Tibial artery (tissue), 4 donors: ENCODE measurements around the gene MSANTD2.
A peak's percentile ranks its signal among the peaks of the same experiment; 100 is the strongest.

Source experiments
- DNase-seq, 2 donors: peaks; one replicate each; pipeline ENCODE4 v3.0.0-alpha.2; 2019
- H3K27ac ChIP-seq, 2 donors: fragments of 200-600 bp; sonication (generic) in 1 of 2; 1 replicate in 1 of 2; 2 replicates in 1 of 2; pipeline ENCODE4 v1.5.1; 2018 to 2019; ENCODE audit warnings: mild to moderate bottlenecking in 1 of 2
- H3K27me3 ChIP-seq, 2 donors: fragments of 200-600 bp; sonication (generic) in 1 of 2; one replicate each; pipeline versions ENCODE4 v1.5.1 to v1.6.0; 2016 to 2019
- H3K36me3 ChIP-seq, 3 donors: fragments of 200-600 bp; sonication (generic) in 2 of 3; one replicate each; pipeline ENCODE4 v1.5.1; 2016 to 2019; ENCODE audit warnings: mild to moderate bottlenecking in 2 of 3
- H3K4me1 ChIP-seq, 4 donors: fragments of 200-600 bp; sonication (generic) in 2 of 4; 1 replicate in 3 of 4; 2 replicates in 1 of 4; pipeline ENCODE4 v1.5.1; 2016 to 2019
- H3K4me3 ChIP-seq, 2 donors: fragments of 200-600 bp; sonication (generic) in 1 of 2; 1 replicate in 1 of 2; 2 replicates in 1 of 2; pipeline ENCODE4 v1.5.1; 2018 to 2019; ENCODE audit warnings: mild to moderate bottlenecking in 2 of 2
- H3K9me3 ChIP-seq, 3 donors: fragments of 200-600 bp; sonication (generic) in 1 of 3; one replicate each; pipeline ENCODE4 v1.5.1; 2016 to 2019
- intact Hi-C: fragments of 100-400 bp; cut with DNase I; formaldehyde crosslinking; loops from one replicate; pipeline ENCODE4 v1.15.0; 2023; ENCODE audit warnings: low total_unique reads
- TF ChIP-seq, protein P1 (sequence below), 2 experiments: fragments of 200-600 bp in 1 of 2; fragments of 450-650 bp in 1 of 2; IDR thresholded peaks; one replicate each; pipeline ENCODE4 v1.5.1; 2017 to 2019; ENCODE audit warnings: antibody characterized with exemption in 2 of 2, mild to moderate bottlenecking in 1 of 2, moderate library complexity in 1 of 2

The MSANTD2 gene

DNA sequence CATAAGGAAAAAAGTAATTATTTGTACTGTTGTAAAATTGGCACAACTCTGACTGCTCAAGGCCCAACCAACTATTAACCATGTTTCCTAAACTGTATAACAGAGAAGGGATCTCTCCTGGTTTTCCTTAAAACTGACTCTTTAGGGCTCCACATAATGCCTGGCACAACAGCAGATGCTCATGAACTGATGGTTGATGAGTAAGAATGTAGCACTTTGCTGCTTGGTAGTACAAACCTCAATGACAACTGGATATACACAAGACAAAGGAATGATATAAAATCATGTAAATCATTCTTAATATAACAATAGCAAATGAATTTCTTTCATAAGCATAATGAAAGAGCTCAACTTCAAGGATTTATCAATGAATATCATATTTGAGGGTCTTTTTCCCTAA is 11.7 kb downstream of the MSANTD2 start:
- Histone ChIP-seq H3K4me1 (peaks cover 0 to 15% (median 6%) of the 10 kb centered on the region in 4 donors), H3K4me3 (no peak overlapping the region), H3K27ac (no peak overlapping the region), H3K36me3 (no peaks in the 10 kb centered on the region), H3K9me3 (no peaks in the 10 kb centered on the region), H3K27me3 (no peaks in the 10 kb centered on the region)
- DNase-seq: no peak
- TF ChIP-seq, protein P1, sequence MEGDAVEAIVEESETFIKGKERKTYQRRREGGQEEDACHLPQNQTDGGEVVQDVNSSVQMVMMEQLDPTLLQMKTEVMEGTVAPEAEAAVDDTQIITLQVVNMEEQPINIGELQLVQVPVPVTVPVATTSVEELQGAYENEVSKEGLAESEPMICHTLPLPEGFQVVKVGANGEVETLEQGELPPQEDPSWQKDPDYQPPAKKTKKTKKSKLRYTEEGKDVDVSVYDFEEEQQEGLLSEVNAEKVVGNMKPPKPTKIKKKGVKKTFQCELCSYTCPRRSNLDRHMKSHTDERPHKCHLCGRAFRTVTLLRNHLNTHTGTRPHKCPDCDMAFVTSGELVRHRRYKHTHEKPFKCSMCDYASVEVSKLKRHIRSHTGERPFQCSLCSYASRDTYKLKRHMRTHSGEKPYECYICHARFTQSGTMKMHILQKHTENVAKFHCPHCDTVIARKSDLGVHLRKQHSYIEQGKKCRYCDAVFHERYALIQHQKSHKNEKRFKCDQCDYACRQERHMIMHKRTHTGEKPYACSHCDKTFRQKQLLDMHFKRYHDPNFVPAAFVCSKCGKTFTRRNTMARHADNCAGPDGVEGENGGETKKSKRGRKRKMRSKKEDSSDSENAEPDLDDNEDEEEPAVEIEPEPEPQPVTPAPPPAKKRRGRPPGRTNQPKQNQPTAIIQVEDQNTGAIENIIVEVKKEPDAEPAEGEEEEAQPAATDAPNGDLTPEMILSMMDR (IDR thresholded peaks at IDR 0.05): no peak
- intact Hi-C loops: no loop called here

DNA sequence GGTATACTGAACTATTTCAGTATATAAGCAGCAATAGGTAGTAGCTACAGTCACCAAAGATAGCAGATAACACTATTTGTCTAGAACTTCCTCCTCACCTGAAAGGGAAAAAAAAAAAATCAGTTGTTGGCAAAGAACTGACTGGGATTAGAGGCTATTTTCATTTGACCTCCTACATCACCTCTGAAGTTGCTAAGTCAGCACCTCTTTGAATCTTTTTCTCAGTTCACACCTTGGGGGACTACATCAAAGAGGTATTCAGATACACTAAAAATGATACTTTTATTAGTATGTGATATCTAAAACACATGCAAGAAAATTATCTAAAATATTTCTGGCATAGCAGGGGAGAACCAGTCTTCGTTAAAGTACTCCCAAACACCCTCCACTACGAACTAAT is 16.2 kb downstream of the MSANTD2 start:
- Histone ChIP-seq H3K27me3 (no peaks in the 10 kb centered on the region), H3K36me3 (no peaks in the 10 kb centered on the region), H3K4me3 (no peak overlapping the region), H3K4me1 (peaks cover 0 to 16% (median 3%) of the 10 kb centered on the region in 4 donors), H3K9me3 (no peaks in the 10 kb centered on the region), H3K27ac (no peak overlapping the region)
- TF ChIP-seq, protein P1 (IDR thresholded peaks at IDR 0.05): no peak
- DNase-seq: no peak
- intact Hi-C loops: no loop called here

DNA sequence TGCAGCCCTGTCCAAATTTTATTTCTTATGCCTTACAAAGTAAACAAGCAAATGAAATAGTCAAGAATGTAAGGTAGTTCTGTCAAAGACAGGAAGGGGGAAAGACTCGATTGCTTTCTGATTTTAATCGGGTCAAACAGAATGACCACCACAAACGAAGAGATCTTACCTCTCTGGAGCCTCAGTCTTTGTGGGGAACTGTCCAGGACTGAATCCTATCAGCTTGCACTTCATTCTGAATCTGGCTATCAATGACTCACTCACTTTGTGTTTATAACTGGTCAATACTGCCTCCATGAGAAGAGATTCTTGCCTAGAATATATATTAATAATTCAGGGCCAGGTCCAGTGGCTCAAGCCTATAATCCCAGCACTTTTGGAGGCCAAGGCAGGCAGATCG is 17.2 kb downstream of the MSANTD2 start:
- H3K9me3 ChIP-seq: no peaks in the 10 kb centered on the region
- TF ChIP-seq, protein P1 (IDR thresholded peaks at IDR 0.05): no peak
- intact Hi-C loops: no loop called here
- DNase-seq: no peak
- H3K4me1 ChIP-seq: peaks cover 0 to 27% (median 6%) of the 10 kb centered on the region in 4 donors
- H3K27me3 ChIP-seq: no peaks in the 10 kb centered on the region
- H3K27ac ChIP-seq: no peak overlapping the region
- H3K36me3 ChIP-seq: no peaks in the 10 kb centered on the region
- H3K4me3 ChIP-seq: no peak overlapping the region

DNA sequence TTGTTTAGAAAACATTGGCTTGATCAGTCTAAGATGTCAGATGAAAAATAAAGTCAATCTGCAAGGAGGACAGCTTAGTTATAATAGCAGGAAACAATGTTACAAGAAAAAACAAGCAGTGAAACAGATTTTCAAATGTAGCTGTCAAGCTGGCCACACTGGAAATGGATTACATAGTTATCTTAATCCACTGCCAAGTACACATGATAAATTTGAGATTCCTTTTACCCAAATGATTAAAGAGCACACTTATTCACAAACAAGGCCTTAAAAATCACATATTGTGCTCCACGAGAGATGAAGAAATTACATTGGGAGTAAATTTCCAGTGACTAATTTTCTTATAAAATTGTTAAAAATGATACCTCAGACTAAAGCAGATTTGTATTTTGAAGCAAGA is 20.6 kb downstream of the MSANTD2 start:
- Histone ChIP-seq H3K4me3 (no peak overlapping the region), H3K9me3 (no peaks in the 10 kb centered on the region), H3K4me1 (peaks cover 0 to 60% (median 12%) of the 10 kb centered on the region in 4 donors), H3K27me3 (no peaks in the 10 kb centered on the region), H3K27ac (peak overlapping the region in 1 of 2 donors; percentile 80), H3K36me3 (no peaks in the 10 kb centered on the region)
- intact Hi-C loops: no loop called here
- DNase-seq: no peak
- TF ChIP-seq, protein P1 (IDR thresholded peaks at IDR 0.05): no peak

DNA sequence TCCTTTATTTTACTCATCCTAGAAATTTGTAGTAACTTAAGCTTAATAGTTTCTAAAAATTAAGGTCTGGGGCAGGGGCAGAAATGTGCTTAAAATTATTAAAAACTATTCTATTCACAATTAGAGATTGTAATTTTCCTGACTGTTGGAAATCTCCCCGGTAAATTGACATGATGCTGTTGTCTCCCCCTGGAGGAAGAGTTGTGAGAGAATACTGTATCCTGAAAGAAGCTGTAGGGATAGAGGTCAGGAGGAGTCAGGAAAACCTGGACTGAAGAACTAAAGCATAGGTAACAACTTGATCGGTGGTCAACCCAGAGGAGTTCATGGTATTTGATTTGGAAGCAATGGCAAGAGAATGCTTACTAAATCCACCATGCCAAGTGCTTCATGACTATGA is 21.9 kb downstream of the MSANTD2 start:
- no peaks in the 10 kb centered on the region for H3K9me3 ChIP-seq
- intact Hi-C loops: no loop called here
- DNase-seq: no peak
- no peaks in the 10 kb centered on the region for H3K36me3 ChIP-seq
- H3K27me3 ChIP-seq: no peaks in the 10 kb centered on the region
- peak overlapping the region; percentile 70 to 80 for H3K27ac ChIP-seq
- TF ChIP-seq, protein P1 (IDR thresholded peaks at IDR 0.05): no peak
- H3K4me3 ChIP-seq: no peak overlapping the region
- peaks cover 0 to 65% (median 12%) of the 10 kb centered on the region in 4 donors for H3K4me1 ChIP-seq
